ENCODE measurements around the gene KRTAP9-8. TPM values are rescaled to one million over a fixed set of nuclear protein-coding genes. Genes with fewer than 3 reads are reported as not detected.

KRTAP9-8 gene
- total and polyA plus RNA-seq, 2 of the 8 experiments (the other 6 are each of a cell fraction or from before 2014, with no cell fraction given) = not detected

DNA sequence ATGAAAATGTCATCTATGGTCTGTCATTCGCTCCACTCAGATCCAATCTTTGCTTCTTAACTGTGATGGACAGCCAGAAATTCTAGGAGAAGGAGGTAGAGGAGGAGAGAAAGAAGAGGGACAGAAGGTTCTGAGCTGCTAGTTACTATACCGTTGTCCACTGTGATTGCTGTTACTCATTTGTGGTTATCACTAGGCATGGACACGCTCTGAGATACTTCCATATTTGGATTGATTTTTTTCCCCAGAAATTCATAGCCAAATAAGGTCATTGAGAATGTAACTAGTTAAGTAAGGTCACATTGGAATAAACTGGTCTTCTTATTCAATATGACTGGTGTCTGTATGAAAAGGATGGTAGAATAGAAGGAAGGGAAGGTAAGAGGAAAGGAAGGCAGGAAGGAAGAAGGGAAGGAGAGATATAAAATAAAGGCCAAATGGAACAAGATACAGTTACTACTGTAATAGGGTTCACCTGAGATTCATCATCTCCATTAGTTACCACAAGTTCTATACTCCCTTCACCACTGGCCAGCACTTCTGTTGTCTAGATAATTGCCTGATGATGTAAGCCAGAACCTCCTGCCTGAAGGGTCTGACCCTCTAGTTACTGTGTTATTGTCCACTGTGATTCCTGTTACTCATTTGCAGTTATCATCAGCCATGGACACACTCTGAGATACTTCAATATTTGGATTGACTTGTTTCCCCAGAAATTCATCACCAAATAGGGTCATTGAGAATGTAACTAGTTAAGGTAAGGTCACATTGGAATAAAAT, 40.6 kb downstream of the KRTAP9-8 start (continued):
- TF ChIP-seq RNF2 (IDR thresholded peaks at IDR 0.05; ENCODE audit: borderline replicate concordance, low read depth, low read length, missing control alignments, poor library complexity, severe bottlenecking) (no peak), SIN3A (conservative IDR thresholded peaks at IDR 0.05 in 1 of 2, IDR thresholded peaks at IDR 0.05 in 1 of 2; ENCODE audit: low read depth in 1 of 2, low read length in 2 of 2) (no peak), RXRA (IDR thresholded peaks at IDR 0.05; ENCODE audit: insufficient read depth, low read depth, low read length) (no peak)

All from H1 (cell line).